CD4-positive, alpha-beta T cell treated with Interferon gamma for 1 hour (primary cell): Measurements from ENCODE around the gene FAM98C.

Source experiments
- DNase-seq: peaks from one replicate; pipeline ENCODE4 v3.0.0-alpha.2; 2020

Gene FAM98C

DNA sequence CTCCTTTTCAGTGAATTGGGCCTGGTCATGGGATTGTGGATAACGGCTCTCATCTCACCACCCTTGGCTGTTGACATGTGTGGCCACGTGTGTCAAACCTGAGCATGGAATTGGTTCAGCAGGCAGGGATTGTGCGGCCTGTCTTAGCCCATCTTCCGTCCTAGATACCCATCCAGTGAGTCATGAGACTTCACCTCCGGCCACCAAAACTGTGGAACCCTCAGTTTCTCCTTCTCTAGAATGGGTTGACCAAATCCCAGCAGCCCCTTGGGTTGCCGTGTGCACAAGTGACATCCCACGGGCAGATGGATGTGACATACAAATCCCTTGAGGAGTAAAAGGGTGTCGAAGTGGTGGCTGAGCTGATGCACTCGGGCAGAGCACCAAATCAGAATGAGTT, 21.8 kb upstream of the FAM98C start:
- no peak for DNase-seq

DNA sequence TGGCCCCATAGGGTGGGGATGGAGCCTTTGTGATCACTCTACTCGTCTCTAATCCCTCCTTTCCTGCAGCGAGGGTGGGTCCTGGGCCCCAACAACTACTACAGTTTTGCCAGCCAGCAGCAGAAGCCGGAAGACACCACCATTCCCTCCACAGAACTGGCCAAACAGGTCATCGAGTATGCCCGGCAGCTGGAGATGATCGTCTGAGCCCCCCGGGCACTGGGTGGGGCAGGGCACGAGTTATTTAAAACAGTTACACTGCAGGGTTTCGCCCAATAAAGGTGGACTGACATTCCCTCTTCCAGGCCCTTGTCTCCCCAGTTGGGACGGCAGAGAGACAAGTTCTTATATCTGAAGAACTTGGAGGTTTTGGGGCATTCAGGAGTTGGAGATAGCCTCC, 19.7 kb upstream of the FAM98C start:
- no peak for DNase-seq

DNA sequence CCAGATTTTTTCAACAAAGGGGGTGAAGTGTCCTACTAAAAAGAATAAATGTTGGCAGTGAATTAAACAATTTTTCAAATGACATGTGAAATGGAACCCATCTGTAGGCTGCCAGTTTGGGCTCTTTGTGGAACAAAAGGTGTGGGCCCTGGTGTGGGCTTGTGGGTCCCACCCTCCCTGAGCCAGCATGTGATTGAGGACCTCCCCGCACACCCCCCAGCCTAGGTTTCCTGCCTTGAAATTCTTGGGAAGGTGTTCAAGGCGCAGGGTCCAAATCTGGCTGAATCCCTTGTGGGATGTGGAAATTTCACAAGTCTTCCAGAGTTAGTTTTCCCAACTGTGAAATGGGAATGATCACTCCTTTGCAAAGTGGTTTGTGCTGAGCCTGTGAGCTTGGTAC, 19.1 kb upstream of the FAM98C start:
- DNase-seq, result no peak

DNA sequence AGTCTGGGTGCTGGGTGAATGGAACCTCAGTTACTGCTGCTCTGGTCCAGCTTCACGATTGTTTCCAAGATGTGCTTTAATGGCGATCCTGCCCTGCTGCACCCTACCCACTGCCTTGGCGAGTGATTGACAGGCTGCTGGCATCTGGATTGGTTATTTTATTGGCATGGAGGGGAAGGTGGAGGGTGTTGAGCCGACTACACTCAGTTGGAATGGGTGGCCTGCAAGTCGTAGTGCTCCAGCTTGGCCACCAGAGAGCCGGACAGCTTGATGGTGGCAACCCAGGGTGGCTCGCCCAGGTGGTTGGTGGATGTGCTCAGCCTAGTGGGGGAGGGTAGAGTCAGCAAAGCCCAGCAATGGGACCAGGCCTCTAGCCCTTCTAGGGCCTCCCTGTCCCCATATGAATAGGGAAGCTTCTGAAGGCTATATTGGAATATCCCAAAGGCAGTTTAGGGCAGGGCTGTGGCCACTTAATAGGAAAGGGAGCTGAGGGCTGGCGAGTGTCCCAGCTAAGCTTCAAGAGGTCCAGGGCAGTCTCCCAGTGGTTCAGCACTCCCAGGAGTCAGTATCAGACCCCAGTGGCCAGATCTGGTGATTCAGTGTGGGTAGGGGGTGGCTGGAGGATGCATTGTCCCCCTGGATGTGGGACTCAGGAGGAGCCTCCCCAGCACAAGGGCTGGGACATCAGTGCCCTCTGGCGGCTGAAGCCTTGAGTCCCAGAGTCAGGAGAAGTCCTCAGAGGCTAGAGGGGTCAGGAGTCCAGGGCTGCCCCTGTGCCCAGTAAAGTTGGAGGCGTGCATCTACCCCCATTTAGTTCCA, 18.5 kb upstream of the FAM98C start:
- DNase-seq, result no peak

DNA sequence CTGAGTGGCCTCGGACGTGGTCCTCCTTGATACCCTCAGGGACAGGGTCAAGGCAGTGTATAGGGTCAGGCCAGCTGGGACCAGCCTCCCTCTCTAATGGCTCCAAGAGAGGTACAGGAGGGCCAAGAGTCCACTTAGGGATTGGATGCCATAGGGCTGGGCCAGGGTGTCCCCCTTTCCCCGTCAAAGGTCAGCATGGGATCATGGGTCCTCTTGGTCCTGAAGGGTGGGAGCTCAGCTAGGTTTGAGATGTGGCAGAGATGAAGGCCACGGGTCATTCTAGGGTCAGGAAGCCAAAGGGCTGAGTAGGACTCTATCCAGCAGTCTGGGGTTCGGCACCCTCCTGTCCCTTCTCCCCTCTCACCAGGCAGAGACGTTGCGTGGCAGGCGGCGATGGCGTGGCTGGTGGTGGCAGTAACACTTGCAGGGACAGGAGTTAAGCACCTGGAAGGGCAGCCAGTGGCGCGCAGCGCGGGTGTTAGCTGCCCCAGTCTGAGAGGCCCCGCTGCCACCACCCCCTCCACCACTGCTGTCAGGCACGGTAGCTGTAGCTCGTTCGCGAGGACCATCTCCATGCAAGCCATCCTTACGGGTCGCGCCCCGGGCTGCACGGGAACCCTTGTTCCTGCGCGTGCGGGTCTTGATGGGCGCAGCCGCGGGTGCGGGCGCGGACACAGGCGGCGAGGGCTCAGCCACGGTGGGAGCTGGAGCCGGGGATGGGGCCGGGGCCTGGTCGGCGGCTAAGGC, 17.7 kb upstream of the FAM98C start:
- no peak for DNase-seq

DNA sequence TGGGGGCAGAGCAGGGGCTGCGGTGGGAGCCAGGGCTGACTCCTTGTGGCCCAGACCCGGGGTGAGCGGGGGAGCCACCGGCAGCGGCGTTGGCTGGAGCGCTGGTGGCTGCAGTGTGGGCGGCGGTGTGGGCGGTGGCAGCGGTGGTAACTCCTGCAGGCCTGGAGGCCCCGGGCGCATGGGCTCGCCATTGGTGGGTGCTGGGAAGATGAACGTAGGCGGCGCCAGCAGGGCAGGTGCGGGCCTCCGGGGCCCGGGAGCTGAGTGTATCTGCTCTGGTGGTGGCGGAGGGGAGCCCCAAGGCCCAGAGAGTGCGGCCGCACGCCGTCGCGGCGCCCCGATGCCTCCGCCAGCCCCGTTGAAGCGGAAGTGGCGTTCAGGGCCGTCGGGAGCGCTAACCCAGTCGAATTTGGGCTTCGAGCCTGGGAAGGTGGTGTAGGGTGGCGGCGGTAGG, 17.1 kb upstream of the FAM98C start:
- DNase-seq, result no peak

DNA sequence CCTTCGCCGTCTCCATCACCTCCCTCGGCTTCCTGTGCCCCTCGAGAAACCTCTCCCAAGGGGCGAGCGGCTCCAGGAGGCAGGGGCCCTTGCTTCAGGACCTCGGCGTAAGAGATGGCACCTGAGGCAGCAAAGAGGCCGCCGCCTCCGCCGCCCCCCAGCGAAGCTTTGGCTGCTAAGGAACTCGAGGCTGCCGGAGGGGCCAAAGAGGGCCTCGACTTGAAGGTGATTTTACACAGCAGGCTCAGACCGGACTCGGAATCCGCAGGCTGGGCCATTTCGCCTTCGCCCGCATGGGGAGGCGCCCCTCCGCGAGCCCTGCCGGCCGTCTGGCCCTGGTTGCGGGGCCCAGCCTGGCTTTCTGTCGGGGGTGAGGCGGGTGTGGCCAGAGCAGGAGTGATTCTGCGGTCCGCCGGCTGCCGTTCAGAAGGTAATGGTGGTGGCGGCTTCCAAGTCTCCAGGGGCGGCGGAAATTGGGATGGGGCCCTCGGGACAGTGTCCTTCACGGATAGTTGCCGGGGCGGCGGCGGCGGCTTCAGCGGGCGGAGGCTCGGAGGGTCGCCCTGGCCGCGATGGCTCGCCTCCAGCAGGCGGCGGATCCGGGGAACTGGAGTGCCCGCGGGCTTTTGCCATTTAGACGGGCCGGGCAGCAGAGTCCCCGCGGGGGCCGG, 16.5 kb upstream of the FAM98C start:
- no peak for DNase-seq

DNA sequence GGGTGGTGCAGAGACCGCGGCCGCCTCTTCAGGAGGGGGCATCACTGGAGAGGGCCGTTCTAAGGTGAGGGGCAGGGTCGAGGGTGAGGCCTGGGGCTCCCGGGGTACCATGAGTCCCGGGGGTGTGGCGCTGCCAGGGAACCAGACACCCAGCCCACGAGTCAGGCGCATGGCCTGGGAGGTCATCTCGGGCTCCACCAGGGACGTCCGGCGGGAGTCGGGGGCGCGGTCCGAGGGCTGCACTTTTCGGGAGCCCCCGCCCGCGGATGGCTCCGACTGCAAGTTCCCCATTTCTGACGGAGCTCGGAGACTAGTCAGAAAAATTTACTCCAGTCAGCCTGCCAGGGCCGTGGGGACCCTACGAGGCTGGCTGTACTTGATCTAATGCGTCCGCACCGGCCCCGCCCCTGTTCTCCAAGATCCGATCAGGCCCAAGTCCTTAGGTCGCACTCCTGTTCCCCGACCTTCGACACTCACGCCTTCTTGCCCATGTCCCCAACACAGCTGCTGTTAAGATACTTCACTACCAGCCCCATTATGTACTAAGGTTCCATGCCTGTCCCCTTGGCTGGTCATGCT, 15.8 kb upstream of the FAM98C start:
- DNase-seq, result peak; percentile 14

DNA sequence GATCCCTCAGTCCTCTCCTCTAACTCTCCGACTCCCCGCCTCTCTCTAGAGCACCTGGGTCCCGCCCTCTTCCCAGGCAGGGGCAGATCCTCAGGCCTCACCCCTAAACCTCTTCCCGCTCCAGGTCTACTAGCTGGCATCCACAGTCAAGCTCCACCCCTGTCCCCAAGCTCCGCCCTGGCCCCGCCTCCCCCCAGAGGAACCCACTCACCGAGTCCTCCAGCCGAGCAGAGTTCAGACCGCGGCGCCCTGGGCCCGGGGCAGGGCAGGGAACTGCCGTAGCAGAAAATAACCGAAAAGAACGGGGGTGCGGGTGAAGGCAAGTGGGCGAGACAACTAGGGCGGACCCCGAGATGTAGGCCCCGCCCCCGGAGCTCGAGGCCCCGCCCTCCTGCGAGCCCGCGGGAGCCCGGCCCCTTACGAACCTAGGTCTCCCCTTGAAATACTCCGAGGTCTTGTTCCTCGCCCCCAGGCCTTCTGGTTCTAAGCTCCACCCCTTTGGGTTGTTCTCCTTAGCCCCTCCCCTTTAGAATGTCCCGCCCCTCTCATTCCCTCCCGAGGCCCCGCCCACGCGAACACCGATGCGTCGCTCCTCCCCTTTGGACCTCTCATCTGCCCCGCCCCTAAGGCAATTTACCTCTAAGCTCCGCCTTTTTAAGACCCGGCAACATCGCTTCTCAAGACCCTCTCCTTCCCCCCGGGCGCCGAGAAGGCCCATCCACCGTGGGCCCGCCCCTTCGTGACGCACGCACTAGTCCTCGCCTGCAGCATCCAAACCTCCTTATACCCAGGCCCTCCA, 15.1 kb upstream of the FAM98C start, which contains the start of gene GGN:
Gene GGN (minus strand): TSS at position 485 of the 799 bp plus-strand sequence. CDS start 773 bp downstream, outside the sequence.
- DNase-seq, result peak; percentile 78

DNA sequence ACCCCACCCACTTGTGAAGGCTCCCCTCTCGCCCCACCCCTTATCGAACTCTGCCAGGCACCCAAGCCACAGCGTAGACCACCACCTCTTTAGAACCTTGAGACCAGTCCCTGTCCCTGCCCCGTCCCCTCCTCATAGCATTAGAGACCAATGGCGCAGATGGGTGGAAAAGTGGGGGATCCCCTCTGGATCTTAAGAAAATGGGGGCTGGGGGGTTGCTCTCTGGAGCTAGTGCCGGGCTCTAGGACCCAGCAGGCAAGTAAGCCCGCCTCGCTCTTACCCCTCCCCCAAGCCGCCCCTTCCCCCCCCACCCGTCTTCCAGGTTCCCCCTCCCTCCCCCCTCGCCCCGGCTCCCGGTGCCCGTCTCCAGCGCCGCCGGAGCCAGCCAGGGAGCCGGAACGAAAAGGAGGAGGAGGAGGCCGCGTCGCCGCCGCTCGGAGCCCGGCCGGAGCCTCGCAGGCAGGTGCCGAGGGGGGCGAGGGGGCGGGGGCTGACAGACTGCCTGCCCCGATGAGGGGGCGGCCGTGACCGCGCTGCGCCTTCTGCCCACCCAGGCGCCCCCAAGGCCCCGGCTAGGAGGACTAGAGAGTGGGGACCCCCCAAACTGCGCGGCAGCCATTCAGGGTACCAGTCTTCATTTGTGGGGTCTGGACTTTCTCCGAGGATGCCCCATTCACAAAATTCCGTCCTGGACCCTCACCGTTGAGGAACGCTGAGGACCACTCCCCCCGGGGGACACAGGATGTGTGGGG, 14.4 kb upstream of the FAM98C start, which contains the start of gene SPRED3:
Gene SPRED3 (plus strand): TSS at position 349 of the 752 bp plus-strand sequence. CDS start 1,606 bp downstream, outside the sequence.
- DNase-seq, result no peak

DNA sequence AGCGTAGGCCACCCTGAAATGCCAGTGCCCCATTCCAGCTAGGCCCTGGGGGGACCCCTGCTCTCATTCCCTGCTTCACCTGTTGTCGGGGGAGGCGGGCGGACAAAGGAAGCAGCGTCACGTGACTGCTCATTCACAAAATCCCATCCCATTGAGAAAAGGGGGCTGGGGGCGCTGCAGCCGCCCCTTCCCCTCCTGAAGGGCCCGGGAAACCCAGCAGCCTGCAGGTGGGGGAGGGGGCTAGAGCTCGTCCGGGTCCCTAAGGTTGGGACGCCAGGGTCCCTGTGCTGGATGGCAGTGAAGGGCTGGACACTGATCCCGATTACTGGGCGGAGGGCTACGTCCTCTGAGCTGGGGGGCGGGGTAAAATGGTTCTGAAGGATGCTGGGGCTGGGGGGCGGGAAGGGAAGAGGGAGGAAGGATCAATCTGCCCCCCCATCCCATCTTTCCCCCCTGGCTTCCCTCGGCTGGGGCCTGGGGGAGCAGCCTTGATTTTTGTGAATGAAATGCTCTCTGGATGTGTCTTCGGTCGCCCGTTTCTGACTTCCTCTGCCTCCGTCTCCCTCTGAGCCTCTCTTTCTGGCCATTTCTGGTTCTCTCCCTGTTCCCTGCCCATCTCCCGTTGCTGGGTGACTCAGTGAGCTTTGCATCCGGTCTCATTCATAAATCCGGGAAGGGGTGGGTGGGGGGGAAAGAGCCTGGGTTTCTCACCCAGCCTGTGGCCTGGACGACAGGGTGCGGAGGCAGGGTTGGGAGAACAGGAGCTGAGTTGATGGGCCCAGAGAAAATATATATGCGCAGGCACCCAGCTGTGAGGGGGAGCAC, 13.6 kb upstream of the FAM98C start:
- DNase-seq, result no peak

DNA sequence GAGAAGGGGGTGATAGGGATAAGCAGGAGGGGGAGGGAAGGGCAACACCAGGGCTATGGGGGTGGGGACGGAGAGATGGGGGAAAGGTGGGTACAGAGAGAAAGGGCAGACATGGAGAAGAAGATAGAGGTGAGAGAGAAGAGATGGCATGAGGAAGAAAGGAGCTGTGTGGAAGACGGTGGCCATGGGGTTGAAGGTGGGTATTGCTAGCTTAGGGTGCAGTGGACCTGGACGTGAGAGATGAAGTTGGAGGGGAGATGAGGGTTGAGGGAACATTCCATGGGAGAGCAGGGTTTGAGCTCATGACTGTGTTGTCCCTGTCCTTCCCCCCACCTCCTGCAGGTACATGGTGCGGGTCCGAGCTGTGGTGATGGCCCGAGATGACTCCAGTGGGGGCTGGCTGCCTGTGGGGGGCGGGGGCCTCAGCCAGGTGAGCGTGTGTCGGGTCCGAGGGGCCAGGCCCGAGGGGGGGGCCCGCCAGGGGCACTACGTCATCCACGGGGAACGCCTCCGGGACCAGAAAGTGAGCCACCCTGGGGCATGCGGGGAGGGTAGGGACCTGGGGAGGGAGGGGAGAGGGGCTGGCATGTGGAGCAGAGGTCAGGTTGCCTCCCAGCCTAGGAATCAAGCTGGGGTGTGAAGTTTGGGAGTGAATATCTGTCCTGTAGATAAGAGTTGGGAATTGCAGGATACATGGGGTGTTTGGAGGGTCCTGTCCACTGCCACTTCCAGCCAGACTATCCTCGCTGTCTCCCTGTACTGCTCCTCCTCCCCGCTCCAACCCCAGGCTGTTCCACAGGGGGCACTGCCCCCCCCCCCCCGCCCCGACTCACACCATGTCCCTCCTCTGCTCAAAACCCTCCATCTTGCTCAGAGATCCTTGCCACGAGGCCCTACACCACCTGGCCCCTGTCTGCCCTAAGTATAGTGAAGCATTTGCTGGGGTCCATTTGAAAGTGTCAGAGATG, 12.7 kb upstream of the FAM98C start:
- DNase-seq, result no peak

DNA sequence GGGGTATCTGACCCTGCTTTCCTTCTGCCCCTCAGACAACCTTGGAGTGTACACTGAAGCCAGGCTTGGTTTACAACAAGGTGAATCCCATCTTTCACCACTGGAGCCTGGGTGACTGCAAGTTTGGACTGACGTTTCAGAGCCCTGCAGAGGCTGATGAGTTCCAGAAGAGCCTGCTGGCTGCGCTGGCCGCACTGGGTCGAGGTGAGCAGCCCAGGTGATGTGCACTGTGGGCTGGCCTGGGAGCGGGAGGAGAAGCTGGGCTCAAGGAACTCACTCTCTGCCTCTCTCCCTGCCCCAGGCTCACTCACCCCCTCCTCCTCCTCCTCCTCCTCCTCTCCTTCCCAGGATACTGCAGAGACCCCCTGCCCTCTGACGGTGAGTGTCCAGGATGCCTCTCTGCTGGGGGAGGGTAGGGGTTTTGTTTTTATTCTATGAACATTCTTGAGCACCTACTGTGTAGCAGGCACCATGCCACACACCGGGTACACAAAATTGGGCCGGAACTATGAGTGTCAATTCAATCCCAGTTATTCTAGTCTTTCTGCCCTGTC, 10.9 kb upstream of the FAM98C start:
- DNase-seq, result no peak

DNA sequence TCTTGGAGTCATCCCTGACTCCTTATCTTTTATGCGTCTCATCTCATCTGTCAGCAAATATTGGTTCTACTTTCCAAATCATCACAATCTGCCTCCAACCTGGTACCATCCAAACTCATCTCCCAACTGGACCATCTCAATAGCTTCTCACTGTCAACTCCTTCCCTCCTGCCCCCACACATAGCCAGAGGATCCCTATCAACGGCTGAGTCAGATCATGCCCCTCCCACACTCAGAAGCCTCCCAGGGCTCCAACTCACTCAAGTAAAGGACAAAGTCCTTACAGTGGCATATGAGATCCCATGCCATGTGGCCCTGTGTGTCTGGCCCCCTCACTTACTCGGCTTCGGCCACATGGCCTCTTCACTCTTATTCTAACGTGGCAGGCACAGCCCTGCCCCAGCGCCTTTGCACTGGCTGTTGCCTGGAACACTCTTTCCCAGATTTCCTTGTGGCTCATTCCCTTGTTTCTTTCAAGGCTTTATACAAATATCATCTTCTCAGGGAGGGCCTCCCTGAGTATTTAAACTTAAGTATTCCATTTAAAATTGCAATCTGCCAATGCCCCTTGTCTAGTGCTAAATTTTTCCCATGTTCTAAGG, 10.1 kb upstream of the FAM98C start:
- DNase-seq, result no peak

DNA sequence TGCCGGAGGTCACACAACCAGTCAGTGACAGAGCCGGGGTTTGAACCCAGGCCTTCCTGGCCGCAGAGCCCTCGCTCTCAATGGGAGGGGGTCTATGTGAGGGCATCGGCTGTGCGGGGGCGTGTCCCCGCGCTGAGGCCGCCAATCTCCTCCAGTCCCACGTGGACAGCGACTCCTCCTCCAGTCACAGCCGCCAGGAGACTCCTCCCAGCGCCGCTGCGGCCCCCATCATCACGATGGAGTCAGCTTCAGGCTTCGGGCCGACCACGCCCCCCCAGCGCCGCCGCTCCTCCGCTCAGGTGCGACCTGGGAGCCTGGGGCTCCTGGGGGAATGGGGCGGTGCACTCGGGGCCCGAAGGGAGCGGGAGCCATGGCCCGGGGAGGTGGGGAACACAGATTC, 8.4 kb upstream of the FAM98C start:
- peak; percentile 77 for DNase-seq

DNA sequence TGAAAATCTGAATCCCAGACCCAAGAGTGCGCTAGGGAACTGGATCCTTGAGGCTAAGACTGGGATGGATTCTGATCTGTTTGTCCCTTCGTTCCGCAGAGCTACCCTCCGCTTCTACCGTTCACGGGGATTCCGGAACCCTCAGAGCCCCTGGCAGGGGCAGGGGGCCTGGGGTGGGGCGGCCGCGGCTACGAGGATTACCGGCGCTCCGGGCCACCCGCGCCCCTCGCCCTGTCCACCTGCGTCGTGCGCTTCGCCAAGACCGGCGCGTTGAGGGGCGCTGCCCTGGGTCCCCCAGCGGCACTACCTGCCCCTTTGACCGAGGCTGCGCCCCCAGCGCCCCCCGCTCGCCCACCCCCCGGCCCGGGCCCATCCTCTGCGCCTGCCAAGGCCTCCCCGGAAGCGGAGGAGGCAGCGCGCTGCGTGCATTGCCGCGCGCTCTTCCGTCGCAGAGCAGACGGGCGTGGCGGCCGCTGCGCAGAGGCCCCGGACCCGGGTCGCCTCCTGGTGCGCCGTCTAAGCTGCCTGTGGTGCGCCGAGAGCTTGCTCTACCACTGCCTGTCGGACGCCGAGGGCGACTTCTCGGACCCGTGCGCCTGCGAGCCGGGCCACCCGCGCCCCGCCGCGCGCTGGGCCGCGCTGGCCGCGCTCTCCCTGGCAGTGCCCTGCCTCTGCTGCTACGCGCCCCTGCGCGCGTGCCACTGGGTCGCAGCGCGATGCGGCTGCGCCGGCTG, 7.3 kb upstream of the FAM98C start:
- peak; percentile 15 for DNase-seq

DNA sequence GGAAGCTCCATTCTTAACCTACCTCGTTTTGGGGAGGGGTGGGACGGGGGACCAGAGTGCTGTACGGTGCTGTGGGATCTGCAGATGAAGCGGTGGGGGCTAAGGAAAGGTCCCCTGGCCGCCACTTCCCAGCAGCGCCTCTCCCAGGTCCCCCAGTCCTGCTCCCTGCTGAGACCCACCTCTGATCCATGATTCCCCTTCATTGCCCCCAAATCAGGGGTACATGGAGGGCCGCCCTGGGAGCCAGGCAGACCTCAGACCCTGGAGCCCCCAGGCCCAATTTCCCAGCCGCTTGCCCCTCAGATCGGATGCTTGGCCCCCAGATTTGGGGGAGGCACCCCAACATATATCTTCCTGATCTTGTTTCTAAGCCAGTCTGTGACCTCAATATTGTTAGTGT, 3.8 kb upstream of the FAM98C start:
- no peak for DNase-seq

DNA sequence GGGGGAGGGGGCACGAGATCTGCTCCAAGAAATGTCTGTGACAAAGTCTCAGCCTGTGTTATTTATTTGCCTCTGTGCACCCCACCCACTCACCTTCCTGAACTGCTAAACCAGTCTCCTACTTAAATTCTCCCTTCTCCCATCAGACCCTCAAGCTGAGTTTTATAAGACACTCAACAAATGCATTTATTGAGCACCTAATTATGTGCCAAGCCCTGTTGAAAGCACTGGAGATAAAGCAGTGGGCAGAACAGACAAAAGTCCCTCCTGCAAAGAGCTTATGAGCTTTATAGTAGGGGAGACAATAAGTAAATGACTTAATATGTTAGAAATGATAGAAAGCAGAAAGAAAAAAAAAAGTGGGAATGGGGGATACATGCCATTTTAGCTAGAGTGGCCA, 3.4 kb upstream of the FAM98C start:
- DNase-seq, result no peak
